GM19099 (cell line): ENCODE results near the gene NIM1K.

Source experiments
- POLR2A ChIP-seq: IDR thresholded peaks from 3 replicates; pipeline ENCODE4 v1.6.1; 2011; ENCODE audit warnings: low read depth; ENCODE audit not compliant: insufficient read length; ENCODE audit errors: extremely low read depth

Gene NIM1K

DNA sequence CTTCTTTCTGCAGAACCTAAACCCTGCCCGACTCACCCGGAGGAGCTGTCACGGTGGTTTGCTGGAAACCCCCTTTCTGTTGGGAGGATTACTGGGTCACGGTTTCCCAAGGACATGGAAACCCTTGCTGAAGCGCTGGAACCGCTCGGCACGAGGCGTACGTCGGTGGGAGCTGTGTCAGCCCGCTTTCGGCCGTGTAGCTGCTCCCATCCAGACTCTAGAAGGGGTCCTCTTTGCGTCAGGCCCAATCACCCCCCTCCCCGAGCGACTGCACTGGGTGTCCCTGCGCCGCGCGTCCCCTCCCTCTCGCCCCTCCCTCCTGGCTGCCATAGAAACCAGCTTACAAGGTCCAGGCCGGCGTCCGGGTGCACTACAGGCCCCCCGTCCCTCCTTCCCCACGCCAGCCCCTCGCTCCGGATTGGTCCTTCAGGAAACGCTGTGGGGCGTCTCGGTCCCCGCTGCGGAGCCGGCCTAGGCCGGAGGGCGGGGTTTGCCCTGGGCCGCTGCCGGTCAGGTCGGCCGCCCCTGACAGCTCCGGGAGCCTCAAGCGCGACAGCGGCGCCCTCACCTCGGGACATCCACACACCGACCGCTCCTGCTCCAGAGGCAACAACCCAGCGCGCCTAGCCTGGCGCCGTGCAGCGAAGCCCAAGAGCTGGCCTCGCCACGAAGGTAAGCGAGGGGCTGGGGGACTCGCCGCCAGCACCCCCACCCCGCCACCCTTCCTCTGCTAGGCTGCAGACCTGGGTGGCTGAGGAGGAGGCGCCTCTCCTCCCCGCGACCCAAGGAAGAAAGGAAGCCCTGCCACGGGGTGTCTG is at the start of gene NIM1K:
TSS of gene NIM1K (plus strand) at position 486 of the 818 bp plus-strand sequence. CDS start 53,551 bp downstream, outside the sequence.
- no peak for TF ChIP-seq POLR2A

DNA sequence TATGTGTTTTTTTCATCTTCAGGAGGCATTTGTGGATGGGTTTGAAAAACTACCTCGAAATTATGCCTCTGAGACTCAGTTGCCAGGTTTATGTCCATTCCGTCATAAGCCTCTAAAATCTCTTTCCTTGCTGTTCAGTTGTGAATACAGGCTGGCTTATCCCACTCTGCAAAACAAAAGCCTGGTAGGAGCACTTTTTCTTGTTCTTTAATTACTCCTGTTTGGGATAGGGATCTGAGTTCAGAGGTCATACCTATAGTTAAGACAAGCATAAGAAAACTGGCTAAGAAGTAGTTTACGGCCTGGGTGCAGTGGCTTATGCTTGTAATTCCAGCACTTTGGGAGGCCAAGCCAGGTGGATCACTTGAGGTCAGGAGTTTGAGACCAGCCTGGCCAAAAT is 47.0 kb upstream of the NIM1K start:
- no peak for TF ChIP-seq POLR2A

DNA sequence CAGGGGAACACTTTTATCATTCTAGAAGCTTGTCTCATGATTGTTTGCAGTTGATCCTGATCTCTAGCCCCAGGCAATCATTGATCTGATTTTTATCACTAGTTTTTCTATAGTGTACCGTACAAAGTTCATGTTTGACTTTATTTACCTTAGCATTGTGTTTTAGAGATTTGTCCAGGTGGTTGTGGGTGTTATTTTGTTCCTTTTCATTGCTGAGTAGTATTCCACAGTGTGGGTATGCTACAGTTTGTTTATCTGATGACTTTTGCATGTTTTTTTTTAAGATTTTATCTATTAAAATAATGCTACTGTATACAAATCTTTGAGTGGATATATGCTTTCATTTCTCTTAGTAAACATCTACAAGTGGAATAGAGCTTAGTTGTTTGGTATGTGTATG is 45.1 kb upstream of the NIM1K start:
- no peak for TF ChIP-seq POLR2A

DNA sequence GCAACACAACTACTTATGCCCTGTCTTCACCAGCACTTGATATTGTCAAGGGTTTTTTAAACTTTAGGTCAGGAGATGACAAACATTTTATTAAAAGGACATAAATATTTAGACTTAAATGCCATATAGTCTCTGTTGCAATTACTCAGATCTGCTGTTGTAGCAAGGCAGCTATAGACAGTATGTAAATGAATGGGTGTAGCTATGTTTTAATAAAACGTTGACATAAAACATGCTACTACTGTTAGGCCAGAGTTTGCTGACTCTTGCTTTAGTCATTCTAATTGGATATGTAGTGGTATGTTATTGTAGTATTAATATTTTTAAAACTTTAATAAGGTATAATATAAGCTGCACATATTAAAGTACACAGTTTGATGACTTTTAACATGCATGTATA is 43.6 kb upstream of the NIM1K start:
- no peak for TF ChIP-seq POLR2A

DNA sequence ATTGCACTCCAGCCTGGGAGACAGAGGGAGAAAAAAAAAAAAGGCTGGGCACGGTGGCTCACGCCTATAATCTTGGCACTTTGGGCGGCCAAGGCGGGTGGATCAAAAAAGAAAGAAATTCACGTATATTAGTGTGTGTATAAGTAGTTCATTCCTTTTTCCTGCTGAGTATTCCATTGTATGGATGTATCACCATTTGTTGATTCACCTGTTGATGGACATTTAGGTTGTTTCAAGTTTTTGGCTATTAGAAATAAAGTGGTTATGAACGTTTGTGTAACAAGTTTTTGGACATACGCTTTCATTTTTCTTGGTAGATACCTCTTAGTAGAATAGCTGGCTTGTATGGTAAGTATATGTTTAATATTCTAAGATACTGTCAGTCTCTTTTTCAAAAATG is 42.8 kb upstream of the NIM1K start:
- no peak for TF ChIP-seq POLR2A

DNA sequence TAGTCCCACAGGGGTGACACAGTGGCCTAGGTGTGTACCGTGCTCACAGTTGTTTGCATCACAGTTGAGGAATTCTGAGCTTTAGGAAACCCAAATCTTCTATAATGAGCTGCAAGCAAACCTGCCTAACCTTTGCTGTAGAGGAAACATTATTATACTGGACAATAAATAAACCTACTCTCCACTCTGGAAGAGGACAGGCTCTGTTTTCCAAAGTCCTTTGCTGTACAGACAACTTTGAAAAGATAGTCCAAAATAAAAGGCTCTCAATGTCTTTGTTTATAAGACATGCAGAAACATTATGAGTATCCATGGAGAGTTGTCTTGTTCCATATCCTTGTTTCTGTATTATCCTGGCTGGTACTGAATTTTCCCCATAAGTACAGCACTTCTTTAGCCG is 42.0 kb upstream of the NIM1K start:
- no peak for TF ChIP-seq POLR2A

DNA sequence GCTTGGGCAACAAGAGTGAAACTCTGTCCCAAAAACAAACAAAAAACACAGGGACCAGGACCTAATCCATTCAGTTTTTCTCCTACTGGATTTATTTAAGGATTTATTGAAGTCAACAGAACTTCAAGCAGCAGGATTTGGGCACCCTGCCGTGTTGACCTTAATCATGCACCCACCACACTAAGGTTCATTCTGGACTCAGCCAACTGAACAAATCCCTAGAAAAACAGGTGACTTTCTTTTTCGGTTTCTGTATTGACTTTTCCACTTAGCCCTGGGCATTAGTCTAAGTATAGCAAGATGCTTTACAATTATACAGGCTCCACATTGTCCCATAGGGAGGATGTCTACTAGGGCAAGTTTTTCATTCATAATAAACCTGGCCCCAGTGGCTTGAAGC is 41.3 kb upstream of the NIM1K start:
- TF ChIP-seq POLR2A = no peak

DNA sequence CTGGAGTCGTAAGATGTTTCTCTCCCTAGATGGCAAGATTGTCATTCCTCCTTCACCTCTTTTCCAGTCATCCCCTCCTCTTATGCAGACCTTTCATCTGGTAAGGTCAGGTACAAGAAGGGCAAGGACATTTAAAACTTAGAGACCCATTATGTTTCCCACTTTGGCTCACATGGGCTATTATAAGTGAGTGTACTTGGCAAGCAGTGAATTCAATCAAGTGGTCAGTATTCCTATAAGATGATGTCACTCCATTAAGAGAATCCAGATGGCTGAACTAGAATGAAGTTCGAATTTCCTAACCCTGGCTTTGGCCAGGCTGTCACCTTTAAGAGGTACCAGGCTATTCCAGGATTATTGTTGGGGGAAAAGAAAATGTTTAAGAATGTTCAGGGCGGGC is 39.1 kb upstream of the NIM1K start:
- TF ChIP-seq POLR2A = no peak

DNA sequence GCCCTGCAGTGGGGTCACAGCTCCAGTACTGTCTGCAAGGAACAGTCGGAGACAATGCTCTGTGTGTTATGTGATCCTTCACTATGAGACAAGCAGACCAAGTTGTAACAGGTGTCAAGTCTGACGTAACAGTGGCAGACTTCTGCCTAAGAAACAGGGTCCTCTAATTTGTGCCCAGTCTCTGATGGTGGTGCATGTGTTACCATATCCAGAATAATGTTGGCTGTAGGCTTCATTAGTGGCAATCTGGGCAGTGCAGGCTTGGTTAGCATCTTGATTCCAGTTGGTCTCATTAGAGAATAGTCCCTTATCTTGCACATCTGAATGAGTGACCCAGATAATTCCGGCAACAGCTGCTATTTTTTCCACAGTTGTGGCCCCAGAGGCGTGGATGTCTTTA is 37.6 kb upstream of the NIM1K start:
- no peak for TF ChIP-seq POLR2A

DNA sequence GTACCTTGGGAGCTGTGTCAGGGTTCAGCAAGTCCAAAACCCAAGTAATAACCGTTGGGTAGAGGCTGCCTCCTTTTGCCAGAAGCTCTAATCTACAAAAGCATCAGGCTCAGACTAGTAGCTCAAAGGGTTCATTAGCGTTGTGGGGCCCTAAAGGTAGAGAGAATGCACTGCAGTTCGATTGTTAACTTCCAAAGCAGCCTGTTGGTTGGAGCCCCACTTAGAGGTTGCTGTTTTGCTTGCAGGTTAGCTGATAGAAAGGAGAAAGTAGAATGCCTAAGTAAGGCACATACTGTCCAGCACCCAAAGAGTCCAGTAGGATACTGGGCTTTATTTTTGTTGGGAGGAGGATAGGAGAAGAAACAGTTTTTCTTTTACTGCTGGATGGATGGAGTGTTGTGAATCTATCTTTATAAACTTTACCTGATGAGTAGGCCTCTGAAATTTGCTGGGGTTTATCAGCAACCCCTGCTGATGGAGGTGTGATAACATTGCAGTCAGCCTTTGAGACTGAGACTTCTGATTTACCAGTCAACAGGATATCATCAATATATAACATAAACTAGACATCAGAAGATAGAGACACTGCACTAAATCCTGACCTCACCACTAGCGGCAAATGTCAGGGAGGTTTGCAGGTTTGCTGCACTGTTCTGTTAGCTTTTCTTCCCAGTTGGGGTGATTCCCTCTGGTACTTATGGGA is 36.5 kb upstream of the NIM1K start:
- TF ChIP-seq POLR2A = no peak

DNA sequence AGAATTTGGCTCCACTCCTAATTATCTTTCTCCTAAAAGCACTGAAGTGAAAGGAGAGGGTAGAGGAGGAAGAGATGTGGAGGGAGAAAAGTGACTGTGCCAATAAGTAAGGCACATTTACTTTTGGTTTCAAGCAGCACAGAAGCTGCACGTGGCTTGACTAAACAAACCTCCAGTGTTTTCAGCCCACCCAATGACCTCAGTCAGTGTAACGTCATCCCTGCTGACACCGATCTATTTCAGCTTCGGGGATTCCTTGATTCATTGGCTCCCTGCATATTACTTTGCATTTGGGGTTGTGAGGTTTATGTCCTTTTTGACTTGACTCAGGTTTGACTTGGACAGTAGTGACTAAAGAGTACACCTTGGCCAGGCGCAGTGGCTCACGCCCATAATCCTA is 35.6 kb upstream of the NIM1K start:
- TF ChIP-seq POLR2A = no peak

DNA sequence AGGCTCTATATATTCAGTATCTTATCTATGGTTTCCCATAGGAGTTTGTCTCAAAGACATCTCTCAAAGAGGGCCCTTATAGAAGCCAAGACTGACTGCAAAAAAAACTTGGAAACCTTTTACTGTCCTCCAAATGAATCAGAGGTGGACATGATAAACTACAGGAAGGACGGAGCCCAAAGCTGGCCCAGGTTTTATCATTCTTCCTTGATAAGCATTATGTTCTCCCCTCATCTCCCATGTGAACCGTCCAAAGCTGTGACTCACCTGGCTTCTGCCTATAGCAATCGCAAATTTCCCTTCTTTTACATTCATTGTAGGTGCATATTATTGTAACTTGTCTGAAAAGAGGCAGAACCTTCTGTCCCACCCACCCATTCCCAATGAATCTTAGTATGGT is 35.0 kb upstream of the NIM1K start:
- no peak for TF ChIP-seq POLR2A

DNA sequence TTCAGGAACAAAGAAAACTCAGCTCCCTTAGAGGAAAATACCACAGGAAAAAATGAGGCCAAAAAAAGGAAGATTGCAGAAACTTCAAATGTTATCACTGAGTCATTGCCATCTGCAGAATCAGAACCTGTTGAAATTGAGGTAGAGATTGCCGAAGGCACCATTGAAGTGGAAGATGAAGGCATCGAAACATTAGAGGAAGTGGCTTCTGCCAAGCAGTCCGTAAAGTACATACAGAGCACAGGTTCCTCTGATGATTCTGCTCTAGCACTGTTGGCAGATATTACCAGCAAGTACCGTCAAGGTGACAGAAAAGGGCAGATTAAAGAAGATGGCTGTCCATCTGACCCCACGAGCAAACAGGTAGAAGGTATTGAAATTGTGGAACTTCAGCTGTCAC is 30.8 kb upstream of the NIM1K start:
- TF ChIP-seq POLR2A = no peak

DNA sequence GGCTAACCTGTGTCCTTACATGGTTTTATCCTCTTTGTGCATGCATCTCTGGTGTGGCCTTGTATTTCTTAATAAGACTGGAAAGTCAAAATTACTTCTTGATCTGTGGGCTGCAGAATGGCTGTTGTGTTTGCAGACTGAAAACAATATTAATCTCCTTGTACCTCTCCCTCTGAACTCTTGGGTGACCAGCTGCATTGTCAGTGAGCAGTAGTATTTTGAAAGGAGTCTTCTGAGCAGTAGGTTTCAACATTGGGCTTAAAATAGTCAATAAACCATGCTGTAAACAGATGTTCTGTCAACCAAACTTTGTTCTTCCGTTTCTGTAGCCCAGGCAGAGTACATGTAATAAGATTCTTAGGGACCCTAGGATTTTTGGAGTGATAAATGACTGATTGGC is 26.7 kb upstream of the NIM1K start:
- TF ChIP-seq POLR2A = no peak

DNA sequence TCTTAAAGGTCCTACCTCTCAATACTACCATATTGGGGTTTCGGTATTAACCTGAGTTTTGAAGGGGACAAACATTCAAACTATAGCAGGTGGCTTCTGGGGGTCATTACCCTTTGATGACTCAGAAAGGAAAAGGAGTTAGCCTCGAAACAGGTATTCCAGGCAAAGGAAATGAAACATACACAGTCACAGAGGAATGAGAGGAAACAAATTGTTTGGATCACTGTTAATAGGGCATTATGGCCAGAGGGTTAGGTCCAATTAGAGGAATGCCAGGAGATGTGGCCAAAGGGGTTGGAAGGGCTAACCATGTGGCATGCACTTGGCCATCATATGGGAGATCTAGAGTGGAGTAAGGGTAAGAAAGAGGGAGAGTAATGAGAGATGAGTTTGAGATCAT is 23.9 kb upstream of the NIM1K start:
- no peak for TF ChIP-seq POLR2A

DNA sequence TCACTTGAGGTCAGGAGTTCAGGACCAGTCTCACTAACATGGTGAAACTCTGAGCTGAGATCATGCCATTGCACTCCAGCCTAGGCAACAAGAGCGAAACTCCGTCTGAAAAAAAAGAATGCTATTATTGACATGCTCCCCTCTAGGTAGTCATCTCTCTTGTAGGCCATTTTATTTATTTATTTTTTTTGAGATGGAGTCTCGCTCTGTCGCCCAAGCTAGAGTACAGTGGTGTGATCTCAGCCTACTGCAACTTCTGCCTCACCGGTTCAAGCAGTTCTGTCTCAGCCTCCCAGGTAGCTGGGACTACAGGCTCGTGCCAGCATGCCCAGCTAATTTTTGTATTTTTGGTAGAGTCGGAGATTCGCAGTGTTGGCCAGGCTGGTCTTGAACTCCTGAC is 20.6 kb upstream of the NIM1K start:
- no peak for TF ChIP-seq POLR2A
